Stimulated activated CD8-positive, alpha-beta memory T cell treated with anti-CD3 and anti-CD28 coated beads, Interleukin-15, amount 100 ng/mL, for 24 hours (primary cell): ENCODE measurements around the gene BTBD6.

Source experiments
- DNase-seq: peaks from one replicate; pipeline ENCODE4 v3.0.0-alpha.2; 2020; ENCODE audit warnings: low read depth

The BTBD6 gene

DNA sequence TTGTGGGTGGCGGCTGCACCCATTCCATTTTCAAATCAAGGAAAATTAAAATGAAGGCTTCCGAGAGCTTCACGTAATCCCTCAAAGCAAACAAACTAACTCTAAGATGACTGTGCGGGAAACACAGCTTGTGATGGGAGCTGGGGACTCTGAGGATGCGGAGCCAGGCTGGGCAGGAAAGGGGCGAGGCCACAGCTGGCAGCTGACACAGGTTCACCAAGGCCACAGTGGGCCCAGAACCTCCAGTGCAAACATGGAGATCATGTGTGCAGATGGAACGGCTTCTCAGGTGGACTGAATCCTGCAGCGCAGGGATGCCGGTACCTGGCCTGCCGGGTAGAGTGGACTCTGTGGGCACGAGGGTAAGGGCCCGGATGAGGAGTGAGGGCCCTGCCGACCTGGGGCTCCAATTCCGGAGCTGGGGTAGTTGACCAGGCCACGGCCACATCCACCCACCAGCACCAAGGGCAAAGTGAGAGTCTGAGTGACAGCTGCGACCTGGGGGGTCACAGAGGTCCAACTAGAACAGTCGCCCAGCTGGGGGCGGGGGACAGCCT, 19.2 kb upstream of the BTBD6 start:
- no peak for DNase-seq

DNA sequence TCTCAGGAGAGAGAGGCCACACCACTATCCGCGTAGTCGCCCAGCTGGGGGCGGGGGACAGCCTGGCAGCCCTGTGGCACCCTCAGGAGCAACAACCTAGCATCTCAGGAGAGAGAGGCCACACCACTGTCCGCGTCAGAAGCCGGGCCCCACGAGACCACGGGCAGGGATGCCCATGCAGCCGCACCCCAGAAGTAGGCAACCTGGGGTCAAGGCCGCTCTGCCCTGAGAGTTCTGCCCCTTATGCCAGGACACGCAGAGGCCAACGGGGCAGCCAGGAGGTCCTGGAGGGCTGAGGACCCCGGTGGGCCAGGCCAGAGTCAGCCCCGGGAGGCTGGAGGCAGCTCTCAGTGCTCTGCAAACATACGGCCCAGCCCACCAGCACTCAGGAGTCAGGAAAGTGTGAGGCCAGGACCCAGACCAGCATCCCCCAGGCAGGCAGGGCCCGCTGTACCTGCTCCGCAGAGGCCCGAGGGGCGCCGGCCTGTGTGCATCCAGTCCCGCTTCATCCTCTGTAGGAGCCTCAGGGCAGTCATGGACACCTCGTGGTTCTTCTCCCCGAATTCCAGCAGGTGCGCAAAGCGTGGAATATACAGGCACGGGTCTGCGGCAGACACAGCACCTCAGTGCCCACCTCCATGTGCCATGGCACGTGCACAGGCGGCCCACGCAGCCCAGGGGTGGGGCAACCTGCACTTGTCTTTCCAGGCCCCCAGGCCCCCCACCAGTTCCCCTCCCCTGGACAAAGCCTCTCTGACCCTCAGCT, 7.3 kb upstream of the BTBD6 start:
- DNase-seq: no peak

DNA sequence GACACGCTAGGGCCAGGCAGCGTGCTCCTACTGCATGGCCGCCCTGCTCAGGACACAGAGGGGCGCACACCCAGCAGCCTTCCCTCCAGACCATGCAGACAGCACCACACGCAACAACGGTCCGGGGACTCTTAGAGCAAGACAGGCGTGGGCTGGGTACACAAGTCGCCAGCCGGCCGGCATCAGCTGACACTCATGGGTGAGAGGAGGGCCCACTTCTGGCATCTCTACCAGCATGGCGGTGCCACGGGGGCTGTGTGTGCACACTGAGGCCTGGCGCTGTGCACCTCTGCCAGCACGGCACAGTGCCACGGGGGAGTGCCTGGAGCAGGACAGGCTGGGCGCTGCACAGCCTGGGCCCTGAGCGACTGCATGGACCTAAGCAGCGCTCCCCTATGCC, 6.7 kb upstream of the BTBD6 start:
- no peak for DNase-seq

DNA sequence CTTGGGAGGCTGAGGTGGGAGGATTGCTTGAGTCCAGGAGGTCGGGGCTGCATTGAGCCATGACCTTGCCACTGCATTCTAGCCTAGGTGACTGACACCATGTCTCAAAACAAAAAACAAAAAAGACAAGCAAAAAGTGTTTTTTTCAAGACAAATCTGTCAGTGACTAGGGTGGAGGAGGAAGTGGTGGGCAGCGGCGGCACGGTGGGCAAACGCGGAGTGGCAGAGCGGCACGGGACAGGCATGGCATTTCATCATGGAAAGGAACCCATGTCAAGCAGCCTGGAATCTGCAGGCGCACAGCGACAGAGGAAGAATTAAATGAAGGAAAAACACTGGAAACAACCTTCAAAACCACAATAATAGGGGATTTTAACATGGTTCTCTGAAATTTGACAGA, 4.0 kb upstream of the BTBD6 start:
- DNase-seq: no peak

DNA sequence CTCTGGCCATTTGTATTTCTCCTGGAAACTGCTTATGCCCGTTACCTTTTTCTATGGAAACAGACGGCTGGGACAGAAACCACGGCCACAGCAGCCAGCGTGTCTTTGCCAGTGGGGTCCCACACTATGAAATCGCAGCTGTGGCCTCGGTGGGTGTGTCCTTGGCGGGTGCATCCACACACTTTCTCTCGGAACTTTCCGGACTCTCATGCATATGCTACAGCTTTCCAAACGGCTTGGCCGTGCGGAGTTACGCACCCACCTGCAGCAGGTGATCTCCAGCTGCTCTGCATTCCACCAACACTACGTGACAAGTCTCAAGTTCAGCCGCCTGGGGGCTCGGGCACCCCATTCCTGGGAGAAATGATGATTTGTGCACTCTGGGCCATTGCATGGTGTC, 1.3 kb upstream of the BTBD6 start:
- DNase-seq: no peak

GRCh38 chr14:105247715-105248367, 492 bp upstream of the BTBD6 start:
- DNase-seq: no peak

GRCh38 chr14:105249182-105250007, 1.1 kb downstream of the BTBD6 start:
- no peak for DNase-seq

GRCh38 chr14:105250008-105250366, 1.7 kb downstream of the BTBD6 start:
- no peak for DNase-seq

DNA sequence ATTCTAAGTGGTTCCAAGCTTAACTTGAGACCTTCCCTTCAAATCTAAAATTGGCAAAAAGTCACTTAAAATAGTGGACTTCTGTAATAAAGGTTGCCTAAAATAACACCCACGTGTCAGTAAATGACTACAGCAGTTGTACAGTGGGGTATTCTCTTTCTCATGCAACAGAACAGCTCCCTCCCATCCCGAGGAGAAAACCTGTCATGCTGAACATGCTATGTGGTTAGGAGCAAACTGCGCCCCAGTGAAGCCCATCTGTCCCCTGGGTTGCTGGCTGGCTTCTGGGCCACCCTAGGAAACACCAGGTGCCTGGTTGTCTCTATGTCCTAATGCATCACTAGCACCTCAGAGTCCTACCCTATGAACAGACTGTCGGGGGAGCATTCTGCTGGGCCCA, 2.7 kb downstream of the BTBD6 start:
- no peak for DNase-seq

DNA sequence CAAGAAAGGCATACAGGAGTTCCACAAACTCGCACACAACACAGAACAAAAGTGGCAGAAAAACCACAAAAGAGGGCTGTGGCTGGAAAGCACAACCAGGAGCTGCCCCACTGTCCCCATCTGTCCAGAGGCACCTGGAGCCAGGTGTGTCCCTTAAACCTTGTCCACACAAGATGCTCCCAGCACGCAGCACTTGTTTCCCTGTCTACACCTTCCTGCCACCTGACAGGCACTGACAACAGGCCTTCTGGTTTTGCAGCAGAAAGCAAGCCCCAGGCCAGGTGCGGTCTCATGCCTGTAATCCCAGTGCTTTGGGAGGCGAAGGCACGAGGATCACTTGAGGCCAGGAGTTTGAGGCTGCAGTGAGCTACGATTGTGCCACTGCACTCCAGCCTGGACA, 3.6 kb downstream of the BTBD6 start:
- no peak for DNase-seq

GRCh38 chr14:105252552-105253328, 4.4 kb downstream of the BTBD6 start:
- no peak for DNase-seq

DNA sequence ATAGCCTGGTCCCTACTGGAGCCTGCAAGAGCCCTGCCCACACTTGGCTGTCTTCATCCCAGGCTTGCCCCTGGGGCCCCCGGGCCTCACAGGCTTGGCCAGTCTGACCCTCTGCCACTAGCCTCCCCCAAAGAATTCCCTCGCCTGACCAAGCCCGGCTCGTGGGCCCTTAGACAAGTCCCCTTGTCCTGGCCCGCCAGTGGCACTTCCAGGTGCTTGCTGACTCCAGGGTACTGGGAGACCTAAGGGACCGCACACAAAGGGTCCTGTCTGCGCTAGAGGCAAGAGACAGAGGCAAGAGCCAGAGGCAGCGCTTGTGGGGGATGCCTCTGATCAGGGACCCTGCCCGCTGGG, 5.0 kb downstream of the BTBD6 start:
- DNase-seq: no peak

DNA sequence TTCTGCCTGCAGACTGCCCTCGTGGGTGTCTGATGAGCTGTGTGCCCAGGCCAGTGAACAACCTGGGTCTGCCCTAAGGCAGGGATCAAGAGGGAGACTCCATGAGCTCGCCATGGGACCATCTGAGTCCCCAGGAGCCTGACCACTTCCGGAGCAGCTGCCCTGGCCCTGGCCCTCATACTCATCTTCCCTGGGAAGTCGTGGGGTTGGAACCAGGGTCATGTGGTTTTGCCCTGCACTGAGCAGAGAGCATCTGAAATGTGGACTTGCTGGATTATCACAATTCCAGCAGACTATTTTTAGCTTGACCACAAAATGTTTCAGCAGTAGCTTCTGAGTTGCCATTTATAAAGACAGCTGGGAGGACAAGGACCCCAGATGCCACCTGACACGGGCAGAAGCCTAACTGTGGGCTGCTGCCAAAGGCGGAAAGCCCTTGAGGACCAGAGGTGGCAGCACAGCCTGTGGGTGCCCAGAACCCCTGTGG, 6.7 kb downstream of the BTBD6 start:
- DNase-seq: no peak

DNA sequence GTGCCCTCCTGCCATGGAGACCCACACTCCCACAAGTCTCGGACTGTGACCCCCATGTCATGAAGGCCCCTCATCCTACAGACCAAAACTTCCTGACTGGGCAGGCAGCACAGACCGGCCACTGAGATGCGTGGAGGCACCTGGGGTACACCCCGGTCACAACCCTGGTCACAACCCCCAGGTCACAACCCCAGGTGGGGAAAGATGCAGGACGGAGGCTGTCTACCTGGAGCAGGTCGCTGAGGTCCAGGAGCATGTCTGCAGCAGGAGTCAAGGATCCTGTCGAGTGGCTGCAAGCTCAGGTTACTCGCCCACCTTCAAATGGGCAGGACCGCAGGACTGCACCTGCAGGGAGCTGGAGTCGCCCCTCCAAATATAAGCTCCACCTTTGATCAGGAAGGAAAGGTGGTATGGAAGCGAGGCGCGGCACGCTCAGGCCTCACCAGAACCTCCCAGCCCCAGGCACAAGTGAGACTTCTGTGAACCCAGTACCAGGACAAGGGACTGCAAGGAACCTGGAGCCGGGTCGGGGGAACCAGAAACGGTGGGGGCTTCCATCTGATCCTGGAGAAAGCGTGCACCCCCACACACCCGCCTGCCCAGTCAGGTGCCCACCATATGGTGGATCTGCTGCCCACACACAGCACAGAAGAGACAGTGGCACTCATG, 8.1 kb downstream of the BTBD6 start:
- no peak for DNase-seq

DNA sequence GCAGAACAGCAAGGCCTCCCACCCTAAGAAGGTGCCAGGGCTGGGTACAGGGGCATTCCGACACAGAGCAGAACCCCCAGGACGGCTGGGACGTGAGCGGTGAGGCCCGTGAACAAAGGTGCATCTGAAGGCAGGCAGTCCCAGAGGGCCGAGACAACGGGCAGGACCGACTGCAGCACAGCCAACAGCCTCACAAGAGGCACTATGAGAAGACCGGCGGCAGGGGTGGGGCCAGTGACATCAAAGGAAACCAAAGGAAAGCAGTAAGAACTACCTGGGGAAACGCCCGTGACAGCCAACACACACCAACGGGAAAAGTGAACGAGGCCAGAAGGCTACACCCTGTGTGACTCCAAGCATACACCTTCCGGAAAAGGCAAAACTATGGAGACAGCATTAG, 9.1 kb downstream of the BTBD6 start:
- DNase-seq: no peak

DNA sequence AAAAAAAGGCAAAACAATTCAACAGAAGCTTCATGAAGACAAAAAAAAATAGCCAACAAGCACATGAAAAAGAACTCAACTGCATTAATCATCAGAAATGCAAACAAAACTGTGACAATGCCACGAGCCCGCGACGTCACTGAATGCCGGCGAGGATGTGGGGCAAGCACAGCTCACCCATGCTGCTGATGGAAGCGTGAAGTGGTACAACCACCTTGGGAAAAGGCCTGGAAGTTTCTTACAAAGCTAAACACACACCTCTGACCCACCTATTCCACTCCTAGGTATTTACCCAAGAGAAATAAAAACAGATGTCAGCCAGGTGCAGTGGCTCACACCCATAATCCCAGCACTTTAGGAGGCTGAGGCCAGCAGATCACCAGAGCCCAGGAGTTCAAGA, 10.5 kb downstream of the BTBD6 start:
- DNase-seq: no peak

GRCh38 chr14:105260959-105261358, 12.6 kb downstream of the BTBD6 start:
- DNase-seq: no peak

GRCh38 chr14:105261781-105262180, 13.4 kb downstream of the BTBD6 start:
- DNase-seq: no peak

GRCh38 chr14:105267820-105268548, 19.7 kb downstream of the BTBD6 start:
- no peak for DNase-seq

DNA sequence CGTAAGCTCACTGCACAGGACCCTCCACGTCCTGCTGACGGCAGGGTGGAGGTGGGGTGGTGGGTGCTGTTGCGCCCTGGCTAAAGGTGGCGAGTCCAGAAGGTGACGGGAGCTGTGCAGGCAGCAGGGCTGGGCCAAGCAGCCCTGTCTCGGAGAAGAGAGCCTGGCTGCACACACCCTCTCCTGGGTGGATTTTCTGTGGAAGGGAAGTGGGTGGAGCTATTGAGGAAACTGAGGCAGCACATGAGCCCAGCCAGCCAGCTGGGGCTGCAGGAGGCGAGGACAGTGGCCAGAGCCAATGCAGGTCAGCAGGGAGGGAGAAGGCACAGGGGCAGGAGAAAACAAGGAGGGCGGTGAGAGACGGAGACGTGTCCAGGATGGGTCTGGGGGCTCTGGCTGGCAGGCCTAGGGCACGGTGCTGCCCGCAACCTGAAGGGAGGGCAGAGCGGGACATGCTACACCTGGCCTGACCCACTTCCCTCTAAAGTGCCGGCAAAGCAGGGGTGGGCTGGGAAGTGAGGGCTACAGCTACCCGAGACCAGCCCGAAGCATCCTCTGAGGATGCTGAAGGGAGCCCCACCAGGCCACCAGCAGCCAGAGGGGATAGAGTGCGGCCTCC, 20.5 kb downstream of the BTBD6 start:
- no peak for DNase-seq
